ENCODE measurements around the gene LEMD2. TPM values are rescaled to one million over a fixed set of nuclear protein-coding genes. Genes with fewer than 3 reads are reported as not detected.

The LEMD2 gene
- total and polyA plus RNA-seq, 2 experiments from 2014 or later = 21.5 to 67.5 TPM

- in situ Hi-C loops (cut with MboI) = no loop called here
- no peak overlapping the region for H3K4me3 ChIP-seq
- H3K79me2 ChIP-seq (ENCODE audit: insufficient read depth) = no peaks in the 10 kb centered on the region
- H4K20me1 ChIP-seq (ENCODE audit: insufficient read depth) = no peaks in the 10 kb centered on the region
- WGBS, 2 experiments (ENCODE audit: low coverage in 1 of 2, low lambda C conversion rate in 2 of 2, missing lambda C conversion rate in 2 of 2) = 80 to 84% methylated on average over 10 to 11 of the region's 11 CpGs
- DNase-seq = no peak
- H3K9me2 ChIP-seq (ENCODE audit: insufficient read depth) = no peaks in the 10 kb centered on the region
- H3K36me3 ChIP-seq (ENCODE audit: low read depth) = no peaks in the 10 kb centered on the region
- no peaks in the 10 kb centered on the region for H3K4me1 ChIP-seq (ENCODE audit: insufficient read depth)
- no peak overlapping the region for H2AFZ ChIP-seq
- no peak overlapping the region for H3K4me2 ChIP-seq (ENCODE audit: unreplicated experiment)
- no peak overlapping the region for H3K27ac ChIP-seq
- H3K27me3 ChIP-seq (replicated peaks; ENCODE audit: insufficient read depth) = peaks cover 16% of the 10 kb centered on the region
- TF ChIP-seq EZH2 (IDR thresholded peaks at IDR 0.05; ENCODE audit: insufficient read depth, poor library complexity, severe bottlenecking) (no peak), EZH2phosphoT487 (IDR thresholded peaks at IDR 0.05; ENCODE audit: insufficient read depth, low read depth) (no peak)
- no peaks in the 10 kb centered on the region for H3K9me3 ChIP-seq (ENCODE audit: low read depth)
- H3F3A ChIP-seq (ENCODE audit: insufficient read depth) = no peaks in the 10 kb centered on the region
- no peak overlapping the region for H3K9ac ChIP-seq
Observed at GRCh38 chr6:33728438-33728837, 60.5 kb downstream of the LEMD2 start.

- no peak overlapping the region for H3K4me3 ChIP-seq
- peaks cover 17% of the 10 kb centered on the region for H3K27me3 ChIP-seq (replicated peaks; ENCODE audit: insufficient read depth)
- H3K36me3 ChIP-seq (ENCODE audit: low read depth) = no peaks in the 10 kb centered on the region
- no peak overlapping the region for H2AFZ ChIP-seq
- no peak for DNase-seq
- no peaks in the 10 kb centered on the region for H3K9me3 ChIP-seq (ENCODE audit: low read depth)
- in situ Hi-C loops (cut with MboI) = no loop called here
- H3K4me1 ChIP-seq (ENCODE audit: insufficient read depth) = no peaks in the 10 kb centered on the region
- H4K20me1 ChIP-seq (ENCODE audit: insufficient read depth) = no peaks in the 10 kb centered on the region
- H3K27ac ChIP-seq = no peak overlapping the region
- no peak overlapping the region for H3K9ac ChIP-seq
- H3K9me2 ChIP-seq (ENCODE audit: insufficient read depth) = no peaks in the 10 kb centered on the region
- 77% methylated on average over 11 of the region's 11 CpGs for WGBS, 2 experiments (ENCODE audit: low coverage in 1 of 2, low lambda C conversion rate in 2 of 2, missing lambda C conversion rate in 2 of 2)
- H3K4me2 ChIP-seq (ENCODE audit: unreplicated experiment) = no peak overlapping the region
- no peaks in the 10 kb centered on the region for H3F3A ChIP-seq (ENCODE audit: insufficient read depth)
- TF ChIP-seq EZH2phosphoT487 (IDR thresholded peaks at IDR 0.05; ENCODE audit: insufficient read depth, low read depth) (no peak), EZH2 (IDR thresholded peaks at IDR 0.05; ENCODE audit: insufficient read depth, poor library complexity, severe bottlenecking) (no peak)
- no peaks in the 10 kb centered on the region for H3K79me2 ChIP-seq (ENCODE audit: insufficient read depth)
Observed at GRCh38 chr6:33727932-33728331, 61.0 kb downstream of the LEMD2 start.

- no peak for DNase-seq
- H4K20me1 ChIP-seq (ENCODE audit: insufficient read depth) = no peaks in the 10 kb centered on the region
- no peaks in the 10 kb centered on the region for H3K36me3 ChIP-seq (ENCODE audit: low read depth)
- no peak overlapping the region for H3K9ac ChIP-seq
- H3K4me2 ChIP-seq (ENCODE audit: unreplicated experiment) = no peak overlapping the region
- no peaks in the 10 kb centered on the region for H3K79me2 ChIP-seq (ENCODE audit: insufficient read depth)
- H3K4me3 ChIP-seq = no peak overlapping the region
- H3K27ac ChIP-seq = no peak overlapping the region
- no peaks in the 10 kb centered on the region for H3K9me3 ChIP-seq (ENCODE audit: low read depth)
- no peak overlapping the region for H2AFZ ChIP-seq
- H3K27me3 ChIP-seq (replicated peaks; ENCODE audit: insufficient read depth) = peaks cover 24% of the 10 kb centered on the region
- in situ Hi-C loops (cut with MboI) = no loop called here
- no peaks in the 10 kb centered on the region for H3K4me1 ChIP-seq (ENCODE audit: insufficient read depth)
- no peak for TF ChIP-seq EZH2phosphoT487 (IDR thresholded peaks at IDR 0.05; ENCODE audit: insufficient read depth, low read depth)
- no peak for TF ChIP-seq EZH2 (IDR thresholded peaks at IDR 0.05; ENCODE audit: insufficient read depth, poor library complexity, severe bottlenecking)
- no peaks in the 10 kb centered on the region for H3K9me2 ChIP-seq (ENCODE audit: insufficient read depth)
- WGBS, 2 experiments (ENCODE audit: low coverage in 1 of 2, low lambda C conversion rate in 2 of 2, missing lambda C conversion rate in 2 of 2) = 78 to 89% methylated on average over 7 of the region's 7 CpGs
- no peaks in the 10 kb centered on the region for H3F3A ChIP-seq (ENCODE audit: insufficient read depth)
Observed at GRCh38 chr6:33727126-33727525, 61.8 kb downstream of the LEMD2 start.

- Histone ChIP-seq H3K4me3 (no peak overlapping the region), H3K27me3 (replicated peaks; ENCODE audit: insufficient read depth) (peaks cover 24% of the 10 kb centered on the region), H3K4me1 (ENCODE audit: insufficient read depth) (no peaks in the 10 kb centered on the region), H3K36me3 (ENCODE audit: low read depth) (no peaks in the 10 kb centered on the region), H4K20me1 (ENCODE audit: insufficient read depth) (no peaks in the 10 kb centered on the region), H3K4me2 (ENCODE audit: unreplicated experiment) (no peak overlapping the region), H3K27ac (no peak overlapping the region), H3K9ac (no peak overlapping the region), H3K79me2 (ENCODE audit: insufficient read depth) (no peaks in the 10 kb centered on the region), H3K9me3 (ENCODE audit: low read depth) (no peaks in the 10 kb centered on the region), H2AFZ (no peak overlapping the region), H3K9me2 (ENCODE audit: insufficient read depth) (no peaks in the 10 kb centered on the region), H3F3A (ENCODE audit: insufficient read depth) (no peaks in the 10 kb centered on the region)
- DNase-seq = no peak
- in situ Hi-C loops (cut with MboI) = no loop called here
- WGBS, 2 experiments (ENCODE audit: low coverage in 1 of 2, low lambda C conversion rate in 2 of 2, missing lambda C conversion rate in 2 of 2) = 76 to 83% methylated on average over 10 to 15 of the region's 15 CpGs
- no peak for TF ChIP-seq EZH2 (IDR thresholded peaks at IDR 0.05; ENCODE audit: insufficient read depth, poor library complexity, severe bottlenecking)
- TF ChIP-seq EZH2phosphoT487 (IDR thresholded peaks at IDR 0.05; ENCODE audit: insufficient read depth, low read depth) = no peak
Observed at GRCh38 chr6:33726696-33727095, 62.2 kb downstream of the LEMD2 start.
